Measurements from ENCODE around the gene NAT14. TPM values are rescaled to one million over a fixed set of nuclear protein-coding genes. Genes with fewer than 3 reads are reported as not detected.

NAT14 gene
- total and polyA plus RNA-seq, 2 of the 8 experiments (the other 6 are each of a cell fraction or from before 2014, with no cell fraction given), result 47.1 to 71.2 TPM

- TF ChIP-seq CHD7 (IDR thresholded peaks at IDR 0.05; ENCODE audit: insufficient replicate concordance, low read length) (no peak), SP2 (IDR thresholded peaks at IDR 0.05; ENCODE audit: low read length) (no peak), USF2 (IDR thresholded peaks at IDR 0.05; ENCODE audit: low read length) (no peak), EP300 (IDR thresholded peaks at IDR 0.05; ENCODE audit: borderline replicate concordance in 1 of 2, low read depth in 2 of 2, low read length in 2 of 2) (no peak), CHD2 (IDR thresholded peaks at IDR 0.05; ENCODE audit: low read length) (no peak), POLR2AphosphoS5 (IDR thresholded peaks at IDR 0.05; ENCODE audit: low read depth, low read length) (peak; percentile 39; the same call in 1 of the 2 replicates), GABPA (IDR thresholded peaks at IDR 0.05; ENCODE audit: borderline replicate concordance, insufficient read depth, low read length) (peak; percentile 63; the same call in 1 of the 2 replicates), SP1 (IDR thresholded peaks at IDR 0.05; ENCODE audit: low read depth, low read length) (no peak), SIX5 (IDR thresholded peaks at IDR 0.05; ENCODE audit: low read depth, low read length) (no peak)
Observed at GRCh38 chr19:55482156-55482961, 2.6 kb upstream of the NAT14 start (continued).
